ENCODE data around the gene DOK6. TPM values are rescaled to one million over a fixed set of nuclear protein-coding genes. Genes with fewer than 3 reads are reported as not detected.

Gene DOK6
- total and polyA plus RNA-seq, 9 of the 15 experiments (the other 6 are each of a cell fraction or from before 2014, with no cell fraction given): not detected

GRCh38 chr18:69808399-69808798 is 407.7 kb downstream of the DOK6 start:
- no TSS peak for BruUV-seq (replicated peaks)
- intact Hi-C loops (cut with micrococcal nuclease) (no loop called here), in situ Hi-C loops (cut with MboI) (no loop called here)
- Histone ChIP-seq H3K9ac (ENCODE audit: insufficient read depth in 1 of 2, low read depth in 2 of 2, low read length in 2 of 2) (no peak overlapping the region), H3K27ac (ENCODE audit: extremely low read depth, low read depth, low read length) (no peak overlapping the region), H3K36me3 (ENCODE audit: control insufficient read depth, insufficient read depth, low read length) (no peaks in the 10 kb centered on the region), H4K20me1 (replicated peaks; ENCODE audit: control insufficient read depth, insufficient read depth, low read length) (no peaks in the 10 kb centered on the region), H3K27me3 (ENCODE audit: control insufficient read depth in 2 of 2, insufficient read depth in 2 of 2, low read length in 2 of 2) (no peaks in the 10 kb centered on the region), H3K79me2 (ENCODE audit: control insufficient read depth, insufficient read depth, low read length) (no peaks in the 10 kb centered on the region), H2AFZ (ENCODE audit: low read depth, low read length) (no peak overlapping the region), H3K4me1 (replicated peaks in 1 of 2; ENCODE audit: control insufficient read depth in 2 of 2, insufficient read depth in 2 of 2, low read length in 2 of 2) (no peaks in the 10 kb centered on the region), H3K4me3 (no peak overlapping the region), H3K9me3 (replicated peaks; ENCODE audit: control insufficient read depth, insufficient read depth, low read depth, low read length) (no peaks in the 10 kb centered on the region), H3K4me2 (ENCODE audit: insufficient read depth, low read length) (no peak overlapping the region), H3K9me1 (ENCODE audit: control insufficient read depth, insufficient read depth, low read length) (no peaks in the 10 kb centered on the region)
- no peak for FAIRE-seq
- ChIA-PET POLR2A (no interaction called here), CTCF (ENCODE audit: low intra/inter-chr PET ratio) (no interaction called here)
- no peak for ATAC-seq
- 0% methylated on average over 2 of the region's 2 CpGs for WGBS (ENCODE audit: insufficient coverage, low coverage, missing lambda C conversion rate)
- DNase-seq (ENCODE audit: extremely low read depth in 1 of 4, low spot score in 3 of 4): no peak
- TF ChIP-seq FOS (IDR thresholded peaks at IDR 0.05; ENCODE audit: extremely low read depth, insufficient read length) (no peak), HNRNPL (IDR thresholded peaks at IDR 0.05; ENCODE audit: low read depth, low read length) (no peak), HMGN3 (IDR thresholded peaks at IDR 0.05; ENCODE audit: borderline replicate concordance, extremely low read depth, insufficient read length, low read depth, low read length) (no peak), CHD7 (IDR thresholded peaks at IDR 0.05; ENCODE audit: low read depth, low read length) (no peak), ZNF384 (IDR thresholded peaks at IDR 0.05; ENCODE audit: low read depth, low read length) (no peak), ZNF274 (IDR thresholded peaks at IDR 0.05; ENCODE audit: borderline replicate concordance, low read depth, low read length) (no peak), ADNP (tag; IDR thresholded peaks at IDR 0.05) (no peak), BRD9 (IDR thresholded peaks at IDR 0.05; ENCODE audit: low read depth, partially characterized antibody) (no peak), ZNF197 (CRISPR knock-in tag; IDR thresholded peaks at IDR 0.05; ENCODE audit: low read depth) (no peak), RBM25 (IDR thresholded peaks at IDR 0.05; ENCODE audit: low read depth, low read length, severe bottlenecking) (no peak), PHTF2 (CRISPR knock-in tag; IDR thresholded peaks at IDR 0.05) (no peak), PHB (CRISPR knock-in tag; IDR thresholded peaks at IDR 0.05) (no peak), EWSR1 (IDR thresholded peaks at IDR 0.05; ENCODE audit: borderline replicate concordance, low read depth, partially characterized antibody) (no peak), ZNF408 (CRISPR knock-in tag; IDR thresholded peaks at IDR 0.05; ENCODE audit: low read depth) (no peak)
